HG03135 (cell line): Measurements from ENCODE around the gene ARAP2.

Experiments
- ATAC-seq: cut with Tn5 transposase; IDR thresholded peaks from one replicate; pipeline ENCODE4 v1.9.1; 2021; ENCODE audit warnings: mild to moderate bottlenecking, moderate library complexity; ENCODE audit not compliant: unreplicated experiment

ARAP2 gene

DNA sequence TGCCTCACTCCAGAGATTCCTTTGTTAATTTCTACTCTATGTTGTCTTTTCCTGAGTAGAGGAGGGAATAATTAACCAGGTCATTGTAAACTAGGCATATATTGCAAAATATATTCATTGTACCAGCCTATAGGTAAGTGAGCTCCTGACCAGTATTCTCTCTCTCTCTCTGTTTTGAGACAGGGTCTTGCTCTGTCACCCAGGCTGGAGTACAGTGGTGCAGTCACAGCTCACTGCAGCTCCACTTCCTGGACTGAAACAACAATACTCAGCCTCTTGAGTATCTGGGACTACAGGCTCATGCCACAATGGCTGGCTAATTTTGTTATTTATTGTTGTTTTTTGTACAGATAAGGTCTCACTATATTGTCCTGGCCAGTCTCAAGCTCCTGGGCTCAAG is 198.3 kb downstream of the ARAP2 start:
- ATAC-seq = no peak

DNA sequence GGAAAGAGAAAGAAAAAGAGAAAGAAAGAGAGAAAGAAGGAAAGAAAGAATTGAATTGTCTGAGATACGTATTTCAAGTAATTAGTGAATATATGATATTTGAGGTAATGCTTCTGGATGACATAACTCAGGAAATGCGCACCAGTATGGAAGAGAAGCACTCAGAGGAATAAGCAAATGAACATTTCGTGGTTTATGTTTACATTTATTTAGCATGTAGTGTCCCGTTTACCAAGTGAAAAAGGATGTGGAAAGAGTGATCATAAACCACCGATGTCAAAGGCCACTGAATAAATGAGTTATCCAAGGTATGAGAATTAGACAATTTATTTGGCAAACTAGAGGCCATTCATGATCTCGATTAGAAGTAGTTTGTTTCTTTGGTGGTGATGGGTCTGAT is 200.4 kb downstream of the ARAP2 start:
- no peak for ATAC-seq

DNA sequence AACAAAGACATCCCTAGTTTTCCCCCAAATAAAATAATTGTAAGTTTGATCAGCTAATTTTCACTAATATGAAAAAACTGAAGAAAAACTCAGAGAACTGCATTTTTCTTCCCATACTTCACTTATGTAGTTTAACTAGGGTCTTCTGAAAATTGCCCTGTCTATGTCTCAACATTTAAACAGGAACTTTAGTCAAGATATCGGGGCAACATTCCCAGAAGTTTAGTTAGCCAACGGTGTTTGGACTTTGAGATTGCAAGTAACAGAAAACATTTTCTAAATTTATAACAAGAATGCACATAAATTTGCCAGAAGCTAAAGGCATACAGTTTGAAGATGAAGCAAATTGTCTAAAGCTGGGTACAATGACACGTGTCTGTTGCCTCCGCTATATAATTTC is 201.1 kb downstream of the ARAP2 start:
- ATAC-seq = no peak

DNA sequence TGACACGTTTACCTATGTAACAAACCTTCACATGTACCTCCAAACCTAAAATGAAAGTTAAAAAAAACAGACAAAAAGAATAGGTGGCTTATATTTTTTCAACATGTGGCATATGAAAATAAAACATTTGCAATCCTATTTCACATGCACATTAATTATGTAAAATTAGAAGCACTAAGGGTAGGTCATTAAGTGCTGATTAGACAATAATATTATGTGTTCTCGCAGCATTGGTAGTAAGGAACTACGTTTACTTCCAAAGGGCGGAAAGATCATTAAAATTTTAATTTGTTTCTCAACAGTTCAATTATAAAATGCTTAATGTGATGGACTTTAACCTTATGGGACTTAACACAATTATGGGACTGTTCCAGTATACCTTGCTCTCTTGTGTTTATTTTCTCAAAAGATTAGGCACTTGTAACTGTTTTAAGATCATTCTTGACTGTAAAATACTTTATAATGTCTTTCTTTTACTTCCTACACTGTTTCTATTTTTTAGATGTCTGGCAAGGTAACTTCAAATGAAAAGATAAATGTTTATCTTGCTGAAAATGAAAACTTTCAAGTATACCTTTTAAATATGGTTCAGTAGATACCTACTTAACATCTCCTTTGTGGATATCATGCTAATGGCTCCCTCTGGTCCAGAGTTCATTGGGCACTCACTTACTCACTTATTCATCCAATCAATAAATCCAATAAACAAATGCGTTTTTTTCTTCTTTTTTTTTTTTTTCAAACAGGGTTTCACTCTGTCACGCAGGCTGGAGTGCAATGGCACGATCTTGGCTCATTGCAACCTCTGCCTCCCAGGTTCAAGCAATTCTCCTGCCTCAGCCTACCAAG is 202.0 kb downstream of the ARAP2 start:
- no peak for ATAC-seq

DNA sequence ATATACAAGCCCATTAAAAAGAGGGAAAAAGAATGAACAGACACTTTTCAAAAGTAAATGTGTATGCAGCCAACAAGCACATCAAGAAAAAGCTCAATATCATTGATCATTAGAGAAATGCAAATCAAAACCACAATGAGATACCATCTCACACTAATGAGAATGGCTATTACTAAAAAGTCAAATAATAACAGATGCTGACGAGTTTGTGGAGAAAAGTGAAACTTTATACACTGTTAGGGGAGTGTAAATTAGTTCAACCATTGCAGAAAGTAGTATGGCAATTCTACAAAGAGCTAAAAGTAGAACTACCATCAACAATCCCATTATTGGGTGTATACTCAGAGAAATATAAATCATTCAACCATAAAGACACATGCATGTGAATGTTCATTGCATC is 203.0 kb downstream of the ARAP2 start:
- no peak for ATAC-seq

DNA sequence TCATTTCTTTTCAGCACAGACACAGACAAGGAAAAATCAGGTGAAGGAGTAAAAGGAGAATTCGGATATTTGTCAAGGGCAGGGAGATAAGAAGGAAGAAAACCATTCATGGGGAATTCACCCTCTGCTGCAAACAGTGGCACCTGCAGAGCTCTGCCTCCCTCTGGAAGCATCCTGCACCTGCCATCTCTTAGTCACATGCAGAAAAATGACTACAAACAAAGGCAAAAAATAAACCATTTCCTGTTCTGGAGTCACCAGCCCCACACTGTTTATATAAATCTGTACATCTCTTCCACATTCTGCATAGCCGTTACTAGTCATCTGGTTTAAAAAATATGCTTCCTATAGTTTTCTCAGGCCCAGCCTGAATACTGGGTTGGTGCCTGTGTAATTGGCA is 205.3 kb downstream of the ARAP2 start:
- no peak for ATAC-seq

DNA sequence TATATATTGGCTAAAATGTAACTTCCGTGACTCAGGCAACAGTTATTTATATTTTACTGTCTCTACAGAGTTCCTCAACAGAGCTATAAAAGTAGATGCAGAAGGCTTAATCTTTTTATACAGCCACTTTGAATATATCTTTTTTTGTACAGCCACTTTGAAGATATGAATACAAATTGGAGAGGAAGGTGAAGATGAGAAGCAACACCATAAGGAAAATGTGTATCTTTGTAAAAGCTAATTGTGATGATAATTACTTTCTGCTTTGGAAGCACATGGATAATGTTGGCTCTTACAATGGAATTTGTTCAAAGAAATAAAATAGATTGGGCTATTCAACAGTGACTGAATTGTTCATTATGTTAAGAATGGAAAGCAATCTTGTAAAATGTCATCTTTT is 205.8 kb downstream of the ARAP2 start:
- ATAC-seq = no peak

DNA sequence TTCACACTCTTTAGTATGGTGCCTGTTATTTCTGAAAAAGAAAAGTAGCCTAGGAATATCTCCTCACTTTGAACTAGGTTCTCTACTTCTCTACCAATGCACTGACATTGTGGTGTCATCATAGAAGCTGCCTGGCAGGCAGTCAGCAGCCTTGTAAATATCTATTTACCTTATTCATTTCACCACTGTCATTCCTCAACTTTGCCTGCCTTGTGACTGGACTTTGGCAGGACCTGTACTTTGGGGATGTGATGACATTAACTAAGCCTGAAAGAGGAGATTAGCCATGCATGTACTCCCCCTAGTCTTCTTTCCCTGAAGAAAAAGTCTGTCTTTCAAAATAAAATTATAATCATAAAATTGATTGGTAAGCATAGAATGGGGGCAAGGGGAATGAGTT is 207.2 kb downstream of the ARAP2 start:
- ATAC-seq = no peak

DNA sequence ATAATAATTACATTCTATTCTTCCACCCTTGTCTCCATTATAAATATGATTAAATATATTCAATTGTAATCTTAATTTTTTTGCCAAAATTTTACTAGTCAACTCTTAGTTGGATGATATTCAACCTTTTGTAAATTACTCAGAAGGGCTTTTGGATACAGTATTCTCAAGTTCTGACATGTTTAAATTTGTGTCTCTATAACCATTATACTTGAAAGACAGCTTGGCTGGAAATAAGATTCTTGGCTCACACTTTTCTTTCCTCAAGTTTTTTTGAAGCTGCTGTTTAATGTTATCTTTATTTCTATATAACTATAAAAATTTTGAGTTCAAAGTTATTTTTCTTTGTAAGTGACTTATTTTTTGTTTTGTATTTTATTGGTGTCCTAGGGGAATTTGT is 214.4 kb downstream of the ARAP2 start:
- no peak for ATAC-seq

DNA sequence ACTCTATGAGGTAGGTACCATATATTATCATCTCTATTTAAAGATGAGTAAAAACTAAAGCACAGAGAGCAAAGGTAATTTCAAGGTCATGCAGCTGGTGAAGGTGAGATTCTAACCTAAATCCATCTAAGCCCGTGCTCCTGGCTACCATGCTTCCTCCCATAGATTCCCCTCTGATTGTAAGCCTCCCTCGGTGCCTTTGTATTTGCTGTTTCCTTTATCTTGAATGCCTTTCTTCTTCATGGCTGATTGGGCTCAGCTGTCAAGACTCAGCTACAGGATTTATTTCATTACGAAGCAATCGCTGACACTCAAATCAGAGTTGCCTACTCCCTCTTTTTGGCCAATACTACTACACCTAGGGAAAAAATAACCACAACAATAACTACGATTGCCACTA is 217.1 kb downstream of the ARAP2 start:
- no peak for ATAC-seq

DNA sequence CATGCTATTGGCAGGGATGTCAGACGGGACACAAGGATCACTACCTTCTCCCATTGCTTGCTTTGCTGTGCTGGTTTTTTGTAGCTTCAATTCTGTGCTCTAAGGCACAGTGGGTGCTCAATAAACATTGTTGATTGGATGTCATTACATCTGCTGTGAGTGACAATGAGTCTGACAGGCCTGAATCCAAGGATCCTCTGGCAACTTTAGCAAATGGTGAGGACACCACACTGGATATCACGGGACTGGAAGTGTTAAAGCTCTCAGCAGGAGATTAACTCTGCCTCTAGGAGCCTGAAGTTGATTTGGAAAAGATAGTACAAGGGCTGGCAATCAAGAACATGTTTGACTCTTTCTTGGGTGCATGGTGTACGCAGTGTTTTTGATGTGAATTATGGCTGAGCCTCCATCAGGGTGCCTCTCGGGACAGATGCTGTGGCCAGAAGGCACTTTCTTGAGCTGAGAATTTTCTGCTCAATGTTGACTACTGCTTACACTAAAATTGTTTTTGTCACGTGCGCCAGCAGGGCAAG is 217.9 kb downstream of the ARAP2 start:
- no peak for ATAC-seq

DNA sequence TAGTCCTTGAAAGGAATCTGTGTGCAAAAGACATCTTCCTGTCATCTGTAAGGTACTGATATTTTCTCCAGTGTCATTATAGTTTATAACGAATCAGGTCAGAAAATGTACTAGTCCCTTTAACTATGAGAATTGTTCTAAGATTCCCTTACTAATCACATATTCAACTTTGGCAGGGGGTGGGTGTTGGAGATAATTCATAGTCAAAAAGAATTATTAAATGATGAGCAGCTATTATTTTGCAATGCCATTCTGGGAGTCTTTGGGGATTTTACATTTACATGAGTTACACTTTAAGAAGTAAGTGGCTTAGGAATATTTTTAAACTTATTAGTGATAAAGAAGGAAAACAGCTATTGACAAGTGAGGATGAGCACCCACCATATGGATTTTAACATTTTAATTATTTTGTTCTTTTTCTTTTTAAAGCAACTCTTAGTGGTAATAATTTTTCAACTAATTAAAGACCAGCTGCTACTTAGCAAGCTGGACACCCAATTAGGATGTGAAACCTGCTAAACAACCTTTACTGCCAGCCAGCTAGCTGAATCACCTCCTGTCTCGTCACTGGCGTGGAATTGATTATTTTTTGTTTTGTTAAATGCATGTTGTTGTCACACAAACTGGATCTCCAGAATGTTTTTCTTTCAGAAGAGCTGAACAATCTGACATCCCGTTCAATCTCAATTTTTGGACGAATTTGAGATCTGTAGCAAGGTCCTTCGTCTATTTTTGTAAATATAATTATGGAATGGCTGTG is 219.2 kb downstream of the ARAP2 start:
- ATAC-seq = no peak

DNA sequence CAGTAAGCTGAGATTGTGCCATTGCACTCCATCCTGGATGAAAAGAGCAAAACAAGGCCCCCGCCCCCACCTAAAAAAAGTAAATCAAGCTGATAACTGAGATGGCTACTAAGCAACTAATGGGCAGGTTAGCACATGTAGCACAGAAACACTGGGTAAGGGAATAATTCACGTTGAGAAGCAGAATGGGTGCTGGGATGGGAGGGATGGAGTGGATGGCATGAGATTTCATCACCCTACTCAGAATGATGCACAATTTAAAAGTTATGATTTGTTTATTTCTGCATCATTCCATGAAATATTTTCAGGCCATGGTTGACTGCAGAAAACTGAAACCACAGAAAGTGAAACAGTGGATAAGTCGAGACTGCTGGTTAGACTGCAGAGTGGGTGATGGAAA is 224.0 kb downstream of the ARAP2 start:
- ATAC-seq = no peak
